Hepatocyte (in vitro differentiated cells): Measurements from ENCODE around the gene SPATA12.

ENCODE experiments used
- CTCF ChIP-seq: fragments of 200-600 bp; sonication (generic); IDR thresholded peaks from 2 replicates; pipeline ENCODE4 v1.5.1; 2016; ENCODE audit warnings: antibody characterized with exemption, mild to moderate bottlenecking; ENCODE audit not compliant: poor library complexity
- EZH2phosphoT487 ChIP-seq: fragments of 200-600 bp; sonication (generic); IDR thresholded peaks from one replicate; pipeline ENCODE4 v1.6.1; 2018; ENCODE audit warnings: antibody characterized with exemption, mild to moderate bottlenecking, low read depth, moderate library complexity; ENCODE audit not compliant: unreplicated experiment, severe bottlenecking

GRCh38 chr3:57112206-57112605 is 51.7 kb downstream of the SPATA12 start:
- no peak for TF ChIP-seq CTCF
- no peak for TF ChIP-seq EZH2phosphoT487
